Duodenal mucosa (tissue), 2 donors: ENCODE results near the gene AMN.

Experiments used
- H3K27ac ChIP-seq: one replicate; pipeline ENCODE4 v1.7.0; 2013; ENCODE audit warnings: low read depth, low read length
- H3K27me3 ChIP-seq, 2 donors: one replicate each; pipeline ENCODE4 v1.7.0; 2013; ENCODE audit warnings: low read length in 2 of 2, control low read depth in 1 of 2; ENCODE audit not compliant: insufficient read depth in 2 of 2, control insufficient read depth in 1 of 2
- H3K36me3 ChIP-seq, 2 donors: one replicate each; pipeline ENCODE4 v1.7.0; 2013; ENCODE audit warnings: low read length in 2 of 2, control low read depth in 1 of 2; ENCODE audit not compliant: insufficient read depth in 2 of 2, control insufficient read depth in 1 of 2
- H3K4me1 ChIP-seq, 2 donors: one replicate each; pipeline ENCODE4 v1.7.0; 2013; ENCODE audit warnings: low read length in 2 of 2, control low read depth in 1 of 2; ENCODE audit not compliant: insufficient read depth in 2 of 2, control insufficient read depth in 1 of 2
- H3K4me3 ChIP-seq, 2 donors: one replicate each; pipeline ENCODE4 v1.7.0; 2013; ENCODE audit warnings: low read length in 2 of 2, low read depth in 1 of 2
- H3K9ac ChIP-seq, 2 donors: one replicate each; pipeline ENCODE4 v1.7.0; 2013; ENCODE audit warnings: low read length in 2 of 2, low read depth in 1 of 2
- H3K9me3 ChIP-seq, 2 donors: one replicate each; pipeline ENCODE4 v1.7.0; 2013; ENCODE audit warnings: low read length in 2 of 2, control low read depth in 1 of 2; ENCODE audit not compliant: control insufficient read depth in 1 of 2

AMN gene

GRCh38 chr14:102905116-102906108, 17.1 kb upstream of the AMN start:
- H3K4me1 ChIP-seq, result peaks cover 0 to 9% of the 10 kb centered on the region in 2 donors
- H3K27me3 ChIP-seq, result no peaks in the 10 kb centered on the region
- no peak overlapping the region for H3K4me3 ChIP-seq
- H3K9me3 ChIP-seq, result no peaks in the 10 kb centered on the region
- H3K27ac ChIP-seq, result no peak overlapping the region
- no peak overlapping the region for H3K9ac ChIP-seq
- peaks cover 8 to 55% of the 10 kb centered on the region in 2 donors for H3K36me3 ChIP-seq

DNA sequence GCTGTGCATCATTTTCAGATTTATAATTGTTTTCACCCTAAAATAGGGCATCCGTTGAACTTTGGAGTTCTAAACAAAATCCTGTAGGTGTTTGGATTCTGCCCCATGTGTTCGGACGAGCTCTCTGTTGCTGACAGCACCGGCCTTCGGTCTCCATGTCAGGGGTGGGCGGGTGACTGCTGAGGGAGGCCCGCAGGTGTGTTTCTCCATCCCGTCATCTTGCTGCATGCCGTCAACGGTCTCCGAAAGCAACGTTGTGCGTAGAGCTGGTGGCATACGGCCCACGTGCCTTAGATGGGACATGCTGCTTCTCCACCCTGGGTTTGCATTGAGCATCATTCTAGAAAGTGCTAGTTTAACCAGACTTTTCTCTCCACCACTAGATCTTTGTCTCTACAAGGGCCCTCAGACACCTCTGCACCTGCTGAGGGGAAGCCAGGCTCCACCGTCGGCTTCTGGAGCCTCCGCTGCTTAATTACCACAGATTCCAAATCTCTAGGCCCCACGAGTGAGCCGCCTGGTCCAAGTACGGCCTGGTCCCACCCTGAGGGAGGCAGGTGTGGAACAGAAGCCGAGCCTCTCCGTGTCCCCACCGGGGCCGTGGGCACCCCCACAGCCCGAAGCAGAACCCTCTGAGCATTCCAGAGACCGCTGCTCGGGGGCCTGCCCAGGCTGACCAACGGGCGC, 15.7 kb upstream of the AMN start:
- H3K36me3 ChIP-seq, result peaks cover 8 to 54% of the 10 kb centered on the region in 2 donors

DNA sequence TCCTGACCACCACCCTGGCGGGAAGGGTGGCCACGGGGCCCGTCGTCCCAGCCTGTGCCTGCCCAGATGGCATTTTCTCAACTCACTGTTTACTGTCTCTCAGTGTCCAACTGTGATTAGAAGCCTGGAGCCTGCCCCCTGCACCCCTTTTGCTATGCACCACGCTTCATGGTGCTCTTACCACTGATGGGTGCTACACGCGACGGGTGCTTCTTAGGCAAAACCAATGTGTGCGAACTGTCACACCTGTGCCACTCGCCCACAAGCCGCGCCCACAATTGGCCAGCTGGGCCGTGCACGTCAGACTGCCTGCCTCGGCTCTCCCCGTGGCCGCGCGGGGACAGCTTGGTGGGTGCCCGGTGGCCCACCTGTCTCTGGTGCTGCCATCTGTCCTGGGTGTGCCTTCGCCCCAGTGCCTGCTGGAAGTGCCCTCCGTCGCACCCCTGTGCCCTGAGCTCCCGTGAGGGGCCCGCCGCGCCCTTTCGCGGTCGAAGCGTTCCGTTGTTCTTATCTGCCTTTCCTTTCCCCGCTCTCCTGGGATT, 15.1 kb upstream of the AMN start:
- no peak overlapping the region for H3K4me3 ChIP-seq
- peaks cover 8 to 52% of the 10 kb centered on the region in 2 donors for H3K36me3 ChIP-seq

More for the DNA sequence above, 15.7 kb upstream of the AMN start:
- Histone ChIP-seq H3K4me3 (no peak overlapping the region), H3K9me3 (no peaks in the 10 kb centered on the region), H3K27ac (no peak overlapping the region), H3K9ac (no peak overlapping the region), H3K27me3 (no peaks in the 10 kb centered on the region), H3K4me1 (peaks cover 0 to 9% of the 10 kb centered on the region in 2 donors)

GRCh38 chr14:102907980-102908730, 14.3 kb upstream of the AMN start:
- H3K27ac ChIP-seq, result no peak overlapping the region
- H3K4me1 ChIP-seq, result no peaks in the 10 kb centered on the region
- no peaks in the 10 kb centered on the region for H3K27me3 ChIP-seq
- no peak overlapping the region for H3K4me3 ChIP-seq
- no peak overlapping the region for H3K9ac ChIP-seq
- H3K9me3 ChIP-seq, result no peaks in the 10 kb centered on the region
- peaks cover 8 to 44% of the 10 kb centered on the region in 2 donors for H3K36me3 ChIP-seq

More for the DNA sequence above, 15.1 kb upstream of the AMN start:
- H3K4me1 ChIP-seq, result peaks cover 0 to 5% of the 10 kb centered on the region in 2 donors
- no peak overlapping the region for H3K27ac ChIP-seq
- no peaks in the 10 kb centered on the region for H3K27me3 ChIP-seq
- H3K9me3 ChIP-seq, result no peaks in the 10 kb centered on the region
- H3K9ac ChIP-seq, result no peak overlapping the region

- Histone ChIP-seq H3K9ac (no peak overlapping the region), H3K4me3 (no peak overlapping the region), H3K27ac (no peak overlapping the region), H3K27me3 (no peaks in the 10 kb centered on the region), H3K36me3 (peaks cover 8 to 36% of the 10 kb centered on the region in 2 donors), H3K9me3 (no peaks in the 10 kb centered on the region), H3K4me1 (no peaks in the 10 kb centered on the region)
Measured at GRCh38 chr14:102908766-102909455, 13.6 kb upstream of the AMN start.

DNA sequence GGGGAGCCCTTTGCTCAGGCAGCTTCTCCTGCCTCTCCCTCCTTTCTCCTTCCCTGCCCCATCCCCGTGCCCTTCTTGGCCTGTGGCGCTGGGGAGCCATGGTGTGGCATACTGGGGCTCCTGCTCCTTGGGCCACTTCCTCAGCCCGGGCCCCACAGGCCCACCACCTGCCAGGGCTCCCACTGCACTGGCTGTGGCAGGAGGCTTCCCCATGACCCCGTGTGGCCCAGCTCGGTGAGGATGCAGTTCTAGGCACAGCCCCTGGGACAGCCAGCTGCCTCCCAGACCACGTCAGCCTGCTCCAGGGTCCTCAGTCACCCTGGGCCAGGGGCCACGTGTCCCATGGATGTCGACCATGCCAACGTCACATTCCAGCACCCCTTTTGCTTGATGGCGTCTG, 13.0 kb upstream of the AMN start:
- Histone ChIP-seq H3K9ac (no peak overlapping the region), H3K9me3 (no peaks in the 10 kb centered on the region)

GRCh38 chr14:102909911-102910310, 12.6 kb upstream of the AMN start:
- H3K27ac ChIP-seq, result no peak overlapping the region
- no peak overlapping the region for H3K4me3 ChIP-seq
- H3K9me3 ChIP-seq, result no peaks in the 10 kb centered on the region
- no peak overlapping the region for H3K9ac ChIP-seq
- H3K27me3 ChIP-seq, result no peaks in the 10 kb centered on the region
- H3K4me1 ChIP-seq, result peaks cover 0 to 6% of the 10 kb centered on the region in 2 donors
- peaks cover 8 to 30% of the 10 kb centered on the region in 2 donors for H3K36me3 ChIP-seq

More for the DNA sequence above, 13.0 kb upstream of the AMN start:
- Histone ChIP-seq H3K27me3 (no peaks in the 10 kb centered on the region), H3K4me1 (peaks cover 0 to 4% of the 10 kb centered on the region in 2 donors), H3K36me3 (peaks cover 8 to 32% of the 10 kb centered on the region in 2 donors), H3K4me3 (no peak overlapping the region), H3K27ac (no peak overlapping the region)

- H3K9ac ChIP-seq, result no peak overlapping the region
- H3K9me3 ChIP-seq, result no peaks in the 10 kb centered on the region
- H3K27me3 ChIP-seq, result no peaks in the 10 kb centered on the region
- no peak overlapping the region for H3K27ac ChIP-seq
- H3K4me1 ChIP-seq, result peaks cover 0 to 6% of the 10 kb centered on the region in 2 donors
- no peak overlapping the region for H3K4me3 ChIP-seq
- H3K36me3 ChIP-seq, result peaks cover 3 to 25% of the 10 kb centered on the region in 2 donors
Measured at GRCh38 chr14:102910442-102910841, 12.0 kb upstream of the AMN start.

DNA sequence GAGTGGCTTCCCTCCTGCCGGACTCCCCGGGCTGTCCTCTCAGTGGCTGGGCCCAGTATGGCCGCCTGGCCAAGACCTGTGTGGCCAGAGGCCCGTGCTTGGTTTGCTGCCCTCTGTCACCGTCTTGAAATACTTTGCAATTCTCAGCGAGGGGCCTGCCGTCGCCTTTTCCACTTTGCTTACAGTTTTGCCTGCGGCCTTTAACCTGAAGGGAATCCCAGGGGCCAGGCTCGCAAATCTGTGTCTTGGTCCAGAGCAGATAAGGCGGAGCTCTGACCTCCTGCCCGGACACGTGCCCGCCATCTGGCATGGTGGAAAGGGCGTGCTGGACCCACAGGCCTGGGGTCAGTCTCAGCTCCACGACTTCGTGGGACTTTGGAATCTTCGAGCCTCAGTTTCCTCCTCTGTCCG, 10.9 kb upstream of the AMN start:
- H3K27me3 ChIP-seq, result no peaks in the 10 kb centered on the region
- H3K36me3 ChIP-seq, result peaks cover 0 to 19% of the 10 kb centered on the region in 2 donors
- no peak overlapping the region for H3K4me3 ChIP-seq

More for the DNA sequence above, 10.9 kb upstream of the AMN start:
- peaks cover 0 to 6% of the 10 kb centered on the region in 2 donors for H3K4me1 ChIP-seq
- no peak overlapping the region for H3K9ac ChIP-seq
- no peak overlapping the region for H3K27ac ChIP-seq
- H3K9me3 ChIP-seq, result no peaks in the 10 kb centered on the region
